Measurements from ENCODE around the gene LMF1.
"Not testable (repeated sequence)": the region's sequence is repeated elsewhere in the genome, so short reads cannot be mapped to it uniquely, and the experiment has no call there.

Gene LMF1

DNA sequence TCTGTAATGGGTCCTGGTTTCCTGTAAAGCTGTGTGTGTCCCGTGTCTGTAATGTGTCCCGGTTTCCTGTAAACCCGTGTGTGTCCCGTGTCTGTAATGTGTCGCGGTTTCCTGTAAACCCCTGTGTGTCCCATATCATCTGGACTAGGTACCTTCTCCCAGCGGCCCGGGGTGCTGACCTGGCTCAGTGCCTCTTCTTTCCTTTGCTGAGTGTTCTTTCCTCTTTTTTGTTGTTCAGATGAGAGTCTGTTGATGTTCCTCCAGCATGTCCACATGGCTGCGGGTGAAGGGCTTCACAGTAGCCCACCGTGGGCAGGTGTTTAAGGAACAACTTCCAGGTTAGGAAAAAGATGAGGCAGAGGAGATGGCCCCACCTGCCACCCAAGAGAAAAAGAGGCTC is 123.6 kb downstream of the LMF1 start:
- DNase-seq (ENCODE audit: low spot score) = no peak

DNA sequence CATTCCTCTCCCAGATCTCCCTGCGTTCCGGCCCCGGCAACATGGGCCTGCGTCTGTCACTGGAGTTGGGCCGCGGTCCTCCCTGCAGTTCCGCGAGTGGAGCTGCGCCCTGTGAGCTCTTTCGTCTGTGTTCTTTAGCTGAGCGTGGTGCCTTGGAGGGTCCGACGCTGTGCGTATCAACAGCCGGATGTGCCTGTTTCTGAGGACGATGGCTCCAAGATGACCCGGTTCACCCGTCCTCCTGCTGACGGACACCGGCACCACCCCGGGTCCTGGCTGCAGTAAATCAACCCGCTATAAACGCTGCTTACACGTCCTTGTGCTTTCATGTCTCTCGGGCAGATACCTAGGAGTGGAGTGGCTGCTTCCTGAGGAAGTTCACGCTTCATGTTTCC is 125.4 kb downstream of the LMF1 start:
- DNase-seq (ENCODE audit: low spot score) = no peak

DNA sequence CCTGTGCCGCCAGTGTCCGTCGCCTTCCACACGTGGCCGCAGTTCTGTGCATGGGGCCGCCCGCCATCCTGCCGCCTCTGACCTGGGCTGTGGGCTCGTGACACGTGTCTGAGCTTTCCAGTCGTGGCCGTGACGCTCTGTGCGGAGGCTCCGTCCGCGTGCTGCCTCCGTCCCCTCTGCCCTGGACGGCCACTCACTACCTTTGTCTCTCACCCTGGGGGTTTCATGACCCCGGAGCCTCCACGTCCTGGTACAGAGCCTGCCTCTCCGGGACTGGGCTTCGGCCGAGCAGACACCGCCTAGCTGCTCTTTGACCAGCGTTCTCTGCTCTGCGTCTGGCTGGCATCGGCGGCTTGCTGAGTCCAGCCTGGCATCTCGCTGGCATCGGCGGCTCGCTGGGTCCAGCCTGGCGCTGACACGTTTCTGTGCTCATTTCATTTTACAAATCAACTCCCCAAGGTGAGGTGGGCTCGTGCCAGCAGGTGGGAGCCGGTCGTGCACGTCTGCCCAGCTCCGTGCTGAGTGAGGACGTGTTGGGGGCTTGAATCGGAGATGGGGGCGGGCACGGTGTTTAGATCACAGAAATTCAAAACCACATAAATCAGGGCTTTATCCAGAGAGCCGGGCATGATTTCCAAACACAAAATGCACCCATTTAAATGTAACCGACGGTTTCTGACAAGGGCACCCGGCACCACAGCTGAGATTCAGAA is 126.0 kb downstream of the LMF1 start:
- no peak for DNase-seq (ENCODE audit: low spot score)

DNA sequence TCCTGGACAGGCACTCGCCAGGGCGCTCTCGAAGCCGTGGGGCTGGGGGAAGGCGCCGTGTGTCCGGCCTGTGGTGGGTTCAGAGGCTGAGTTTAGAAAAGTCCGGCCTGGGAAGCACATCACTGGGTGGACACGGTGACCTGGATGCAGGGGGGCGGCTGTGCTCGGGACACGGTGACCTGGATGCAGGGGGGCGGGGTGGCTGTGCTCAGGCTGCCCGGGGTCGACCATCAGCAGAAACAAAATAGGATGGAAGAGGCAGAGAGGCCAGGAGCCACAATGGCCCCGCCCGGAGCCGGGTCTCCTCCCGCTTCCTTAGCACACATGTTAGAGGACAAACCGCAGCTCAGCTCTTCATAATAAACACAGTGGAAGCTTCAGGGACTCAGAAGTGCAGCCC is 127.0 kb downstream of the LMF1 start:
- no peak for DNase-seq (ENCODE audit: low spot score)

DNA sequence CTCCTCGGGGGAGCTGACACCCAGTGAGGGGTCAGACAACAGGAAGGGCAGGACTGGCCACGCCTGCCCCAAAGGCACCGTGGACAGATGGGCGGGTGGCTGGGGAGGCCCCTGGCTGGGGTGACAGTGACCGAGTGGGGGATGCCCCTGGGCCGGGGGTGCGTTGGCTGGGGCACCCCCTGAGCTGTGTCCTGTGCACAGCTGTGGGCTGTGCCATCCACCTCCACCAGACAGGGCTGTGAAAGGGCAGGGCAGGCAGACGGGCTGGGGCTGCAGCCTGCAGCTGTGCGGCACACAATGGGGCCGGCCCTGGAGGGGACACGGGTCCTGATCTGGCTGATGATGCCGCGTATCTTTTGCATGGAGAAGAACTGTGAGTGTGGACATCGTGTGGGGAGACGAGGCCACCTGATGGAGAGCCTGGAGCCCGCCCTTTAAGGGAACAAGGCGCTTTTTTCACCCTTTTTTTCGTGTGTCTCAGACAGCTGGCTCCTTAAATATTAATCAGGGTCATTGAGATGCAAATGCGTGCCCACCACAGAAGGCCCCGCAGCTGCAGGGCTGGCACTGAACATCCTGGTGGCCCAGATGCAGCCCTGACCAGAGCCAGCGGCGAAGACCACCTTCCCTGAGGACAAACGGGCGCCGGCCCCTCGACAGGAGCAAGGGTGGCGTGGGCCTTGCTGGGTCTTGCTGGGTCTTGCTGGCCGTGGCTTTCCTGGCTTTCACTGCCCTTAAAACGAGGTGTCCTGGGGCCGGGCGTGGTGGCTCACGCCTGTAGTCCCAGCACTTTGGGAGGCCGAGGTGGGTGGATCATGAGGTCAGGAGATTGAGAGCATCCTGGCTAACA is 127.8 kb downstream of the LMF1 start:
- DNase-seq (ENCODE audit: low spot score) = no peak

DNA sequence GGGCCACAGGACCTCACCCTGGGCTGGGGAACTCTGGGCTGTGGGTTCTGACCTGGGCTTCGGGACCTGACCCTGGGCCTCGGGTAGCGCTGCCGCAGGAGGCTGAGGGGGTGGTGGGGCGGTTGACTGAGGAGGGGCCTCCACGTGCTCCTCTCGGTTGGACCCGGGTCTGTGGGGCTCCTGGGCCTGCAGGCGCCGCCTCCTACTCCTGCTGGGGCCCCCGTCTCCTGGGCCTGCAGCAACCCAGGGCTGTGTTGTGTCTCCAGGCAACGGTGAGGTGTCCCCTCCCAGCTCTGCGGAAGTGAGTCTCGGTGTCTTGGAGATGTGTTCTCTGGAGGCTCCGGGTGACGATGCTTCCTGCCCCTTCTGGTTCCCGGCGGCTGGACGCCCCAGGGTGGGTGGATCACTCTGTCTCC is 128.7 kb downstream of the LMF1 start:
- DNase-seq (ENCODE audit: low spot score) = no peak

DNA sequence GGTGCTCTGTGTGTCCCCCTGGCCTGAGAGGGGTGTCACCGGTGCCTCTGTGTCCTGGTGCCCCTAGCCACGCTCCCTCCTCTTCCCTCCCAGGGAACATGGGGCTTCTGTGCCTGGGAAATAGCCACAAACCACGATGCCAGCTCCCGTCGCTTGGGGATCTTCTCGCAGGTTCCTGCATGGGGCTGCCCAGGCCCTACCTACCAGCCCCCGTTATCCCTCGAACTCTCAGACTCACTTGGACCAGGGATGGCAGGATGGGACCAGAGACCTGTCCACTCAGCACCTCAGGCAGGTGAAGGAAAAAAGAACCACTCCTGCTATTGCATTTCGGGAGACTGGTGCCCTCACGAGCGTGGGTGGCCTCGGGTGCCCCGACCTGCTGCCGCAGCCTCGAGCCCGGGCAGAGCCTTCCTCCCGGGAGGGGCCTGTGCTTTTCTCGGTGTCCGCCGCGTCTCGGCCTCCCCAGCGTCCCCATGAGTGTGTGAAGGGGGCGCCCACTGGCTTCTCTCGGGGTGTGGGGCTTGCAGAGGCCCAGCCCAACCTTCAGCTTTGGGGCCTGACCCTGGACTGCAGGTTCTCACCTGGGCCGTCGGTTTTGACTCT is 129.2 kb downstream of the LMF1 start:
- DNase-seq (ENCODE audit: low spot score) = no peak

DNA sequence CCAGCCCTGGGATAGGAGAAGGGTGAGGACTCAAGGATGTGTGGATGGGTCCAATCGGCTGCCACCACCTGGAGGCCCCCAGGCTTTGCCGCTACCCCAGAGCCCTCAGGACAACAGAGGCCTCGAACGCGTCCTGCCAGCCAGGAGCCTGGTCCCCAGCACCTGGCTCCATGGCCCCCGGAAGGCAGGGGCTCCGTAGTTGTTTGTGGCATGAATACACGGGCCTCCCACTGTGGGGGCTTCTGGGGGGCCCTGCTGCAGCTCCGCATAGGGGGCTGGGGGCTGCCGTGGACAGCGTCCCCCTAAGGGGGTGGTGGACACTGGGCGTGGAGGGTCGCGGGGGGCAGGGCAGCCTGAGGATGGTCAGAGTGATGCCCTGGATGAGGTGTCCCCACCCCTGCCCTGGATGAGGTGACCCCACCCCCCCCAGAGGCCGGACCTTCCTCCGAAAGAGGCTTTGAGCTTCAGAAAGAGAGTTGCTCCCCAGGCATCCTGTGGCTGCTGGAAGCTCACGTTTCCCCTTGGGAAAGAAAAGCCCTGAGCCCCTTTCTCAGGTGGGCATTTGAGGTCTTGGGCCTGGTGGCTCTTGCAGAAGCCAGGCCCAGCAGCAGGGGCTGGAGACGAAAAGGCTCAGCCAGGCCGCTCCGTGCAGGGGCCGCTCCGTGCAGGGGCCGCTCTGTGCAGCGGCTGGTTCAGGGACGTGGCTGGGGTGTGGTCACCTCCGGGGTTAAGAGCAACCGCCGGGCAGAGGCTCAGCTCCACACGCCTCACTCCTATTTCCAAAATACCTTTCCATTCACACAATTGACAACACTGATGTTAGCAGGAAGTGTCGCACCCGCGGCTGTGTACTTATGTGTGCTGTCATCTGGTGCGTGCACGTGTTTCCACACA is 130.0 kb downstream of the LMF1 start:
- no peak for DNase-seq (ENCODE audit: low spot score)

DNA sequence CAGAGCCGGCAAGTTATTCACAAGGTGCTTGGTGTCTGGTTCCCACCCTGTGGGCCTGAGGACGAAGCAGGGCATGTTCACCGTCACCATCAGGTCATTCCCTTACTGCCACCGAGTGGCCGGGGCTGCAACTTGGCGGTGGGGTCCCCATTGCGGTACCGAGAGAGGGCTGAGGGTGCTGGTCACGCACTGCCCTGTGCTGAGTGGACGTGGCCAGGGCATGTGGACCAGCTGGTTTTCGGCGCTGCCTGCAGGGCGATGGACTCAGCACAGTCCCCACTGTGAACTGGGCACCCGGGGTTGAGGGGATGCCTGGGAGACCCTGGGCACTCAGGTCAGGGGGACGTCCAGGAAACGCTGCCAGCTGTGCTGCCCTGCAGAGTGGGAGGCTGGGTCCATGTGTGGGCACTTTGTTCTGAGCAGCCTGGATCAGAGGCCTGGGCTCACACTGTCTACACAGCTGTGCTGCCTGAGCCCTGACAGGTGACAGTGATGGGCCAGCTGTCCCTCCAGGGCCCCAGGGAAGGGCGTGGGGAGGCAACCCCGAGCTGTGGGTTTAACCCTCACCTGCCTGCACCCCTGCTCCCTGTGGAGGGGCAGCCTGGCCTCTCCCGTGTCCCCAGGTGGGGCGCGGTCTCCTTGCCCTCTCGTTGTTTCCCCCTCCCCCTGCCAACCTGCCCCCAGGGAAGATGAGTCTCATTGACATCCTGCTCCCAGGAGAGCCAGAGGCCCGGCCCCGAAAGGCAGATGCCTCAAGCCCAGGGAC is 131.0 kb downstream of the LMF1 start:
- DNase-seq (ENCODE audit: low spot score) = no peak

DNA sequence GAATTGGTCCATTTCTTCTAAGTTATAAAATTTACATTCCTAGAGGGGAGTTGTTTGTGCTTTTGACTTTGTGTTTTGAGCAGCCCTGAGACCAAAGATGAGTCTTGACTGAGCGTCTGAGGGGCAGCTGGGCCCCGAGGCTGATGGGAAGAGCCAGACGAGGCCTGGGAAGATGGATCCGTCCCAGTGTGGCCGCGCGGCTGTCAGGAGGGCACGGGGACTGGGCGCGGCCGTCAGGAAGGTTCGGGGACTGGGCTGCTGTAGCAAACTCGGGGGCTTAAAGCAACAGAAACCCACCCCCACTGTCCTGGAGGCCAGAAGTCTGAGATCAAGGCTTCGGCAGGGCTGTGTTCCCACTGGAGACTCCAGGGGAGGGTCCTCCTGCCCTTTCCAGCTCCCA is 132.0 kb downstream of the LMF1 start:
- DNase-seq (ENCODE audit: low spot score) = no peak

DNA sequence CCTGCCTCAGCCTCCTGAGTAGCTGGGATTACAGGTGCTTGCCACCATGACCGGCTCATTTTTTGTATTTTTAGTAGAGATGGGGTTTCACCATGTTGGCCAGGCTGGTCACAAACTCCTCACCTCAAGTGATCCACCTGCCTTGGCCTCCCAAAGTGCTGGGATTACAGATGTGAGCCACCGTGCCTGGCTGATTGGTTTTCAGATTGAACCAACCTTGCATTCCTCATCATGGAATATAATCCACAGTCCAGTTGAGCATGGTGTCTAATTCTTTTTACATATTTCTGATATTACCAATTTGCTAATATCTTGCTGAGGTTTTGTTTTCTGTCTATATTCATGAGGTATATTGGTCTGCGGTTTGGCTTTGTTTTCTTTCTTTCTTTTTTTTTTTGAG is 134.0 kb downstream of the LMF1 start:
- not testable (repeated sequence) for DNase-seq (ENCODE audit: low spot score)

DNA sequence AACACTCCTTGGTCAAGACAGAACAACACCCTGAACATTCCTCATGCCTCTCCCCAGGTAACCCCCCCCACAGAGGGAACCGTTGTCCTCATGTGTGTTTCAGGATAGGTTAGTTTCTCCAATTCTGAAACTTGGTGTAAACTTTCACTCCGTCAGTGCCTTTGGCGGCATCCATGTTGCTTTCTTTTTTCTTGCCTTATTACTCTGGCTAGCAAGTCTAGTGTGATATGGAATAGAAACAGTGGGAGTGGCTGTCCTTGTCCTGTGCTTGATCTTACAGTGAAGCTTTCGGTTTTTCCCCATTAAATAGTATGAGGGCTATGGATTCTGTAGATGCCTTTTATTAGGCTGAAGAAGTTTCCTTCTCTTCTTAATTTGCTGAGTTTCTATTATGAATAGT is 134.6 kb downstream of the LMF1 start:
- no peak for DNase-seq (ENCODE audit: low spot score)

DNA sequence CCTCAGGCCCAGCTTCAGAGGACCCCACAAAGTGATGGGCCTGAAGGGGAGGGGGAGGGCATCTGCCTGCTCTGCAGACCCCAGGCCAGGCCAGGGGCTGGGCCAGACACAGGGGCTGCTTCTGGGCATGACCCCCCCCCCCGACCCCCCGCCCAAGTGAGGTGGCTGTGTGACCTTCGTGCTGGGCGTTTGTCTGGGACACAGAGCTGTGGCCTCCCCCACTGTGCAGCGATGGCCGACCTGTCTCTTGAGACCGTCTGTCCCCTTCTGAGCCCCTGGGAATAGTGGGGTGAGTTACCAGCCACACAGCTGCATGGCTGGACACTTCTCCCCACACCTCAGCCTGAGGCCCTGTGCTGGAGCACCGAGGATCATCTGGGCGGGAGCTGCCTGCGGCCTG is 135.4 kb downstream of the LMF1 start:
- DNase-seq (ENCODE audit: low spot score) = no peak

DNA sequence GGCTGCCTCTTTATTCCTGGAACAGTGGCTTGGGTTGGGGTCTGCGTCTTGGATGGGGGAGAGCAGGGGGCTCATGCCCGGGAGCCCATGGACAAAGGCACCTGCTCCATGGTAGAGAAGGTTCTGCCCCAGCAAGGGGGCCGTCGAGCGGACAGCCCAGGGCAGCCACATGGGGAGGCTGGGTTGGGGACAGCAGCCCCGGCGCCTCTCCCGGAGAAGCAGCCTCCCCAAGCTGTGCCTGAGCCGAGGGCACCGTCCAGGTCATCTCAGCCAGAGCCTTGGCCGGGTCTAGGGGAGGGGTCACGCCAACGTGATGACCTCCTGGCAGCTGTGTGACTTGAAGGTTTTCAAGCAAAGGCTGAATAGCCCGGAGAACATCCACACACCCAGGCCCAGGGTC is 137.4 kb downstream of the LMF1 start:
- DNase-seq (ENCODE audit: low spot score) = no peak

DNA sequence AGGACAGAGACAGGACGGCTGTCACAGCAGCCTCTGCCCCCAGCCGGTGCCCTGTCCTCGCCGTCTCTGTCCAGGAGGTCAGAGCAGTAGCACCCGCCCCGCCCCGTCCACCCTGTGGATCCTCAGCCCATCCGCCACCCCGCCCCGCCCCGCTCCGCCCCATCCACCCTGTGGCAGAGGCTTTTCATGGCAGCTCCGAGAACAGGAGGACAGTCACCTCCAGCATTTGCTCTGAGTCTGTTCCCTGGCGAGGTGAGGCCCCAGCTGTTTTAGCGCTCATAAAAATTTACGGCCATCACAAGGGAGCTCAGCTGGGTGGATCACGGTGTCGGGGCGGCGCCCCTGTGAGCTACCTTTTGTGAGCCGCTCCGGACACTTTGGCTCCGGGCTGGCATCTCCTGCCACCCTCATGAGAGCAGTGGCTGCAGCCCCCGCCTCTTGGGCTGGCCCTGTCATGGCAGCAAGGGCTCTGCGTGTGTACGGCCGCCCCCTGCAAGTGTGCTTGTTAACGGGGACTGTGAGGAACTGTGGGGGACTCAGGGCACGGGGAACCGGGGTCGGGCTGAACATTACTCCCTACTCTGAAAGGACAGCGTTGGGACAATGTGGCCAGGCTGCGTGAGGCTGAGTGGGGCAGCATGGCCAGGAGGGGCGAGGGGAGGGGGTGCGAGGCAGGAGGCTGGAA is 138.0 kb downstream of the LMF1 start:
- DNase-seq (ENCODE audit: low spot score) = no peak

DNA sequence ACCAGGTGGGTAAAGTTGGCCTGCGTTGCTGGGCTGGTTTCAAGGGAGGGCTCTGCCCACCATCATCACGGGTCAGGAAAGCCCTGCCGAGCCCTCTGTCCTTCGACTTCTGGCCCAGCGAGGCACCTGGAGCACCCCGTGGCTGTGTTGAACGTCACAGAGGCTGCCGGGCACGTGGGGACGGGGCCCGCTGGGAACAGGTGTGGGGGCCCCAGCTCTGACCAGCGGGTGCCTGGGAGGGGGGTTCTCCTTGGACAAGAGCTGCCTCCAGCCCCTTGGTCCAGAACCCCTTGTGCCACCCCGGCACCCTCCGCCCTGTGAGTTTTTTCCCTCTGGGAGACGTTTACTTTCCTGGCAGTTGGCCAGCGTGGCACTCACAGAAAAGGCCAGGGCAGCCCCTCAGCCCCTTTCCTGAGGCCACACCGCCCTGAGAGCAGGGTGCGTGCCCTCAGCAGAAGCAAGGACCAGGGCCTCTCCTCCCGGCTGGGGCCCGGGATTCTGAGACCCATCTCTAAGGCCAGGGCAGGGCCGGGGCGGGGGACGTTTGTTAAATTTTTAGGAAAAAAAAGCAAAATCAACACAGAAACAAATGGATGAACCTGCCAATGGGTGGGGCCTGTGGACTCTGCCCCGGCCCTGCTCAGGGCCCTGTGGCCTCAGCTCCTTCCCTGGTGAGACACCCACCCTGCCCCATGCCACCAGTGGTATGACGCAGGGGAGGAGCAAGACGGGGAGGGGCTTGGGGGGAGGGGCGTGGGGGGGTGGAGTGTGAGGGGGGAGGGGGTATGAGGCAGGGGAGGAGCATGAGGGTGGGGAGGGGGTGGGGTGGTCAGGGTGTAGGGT is 139.0 kb downstream of the LMF1 start:
- no peak for DNase-seq (ENCODE audit: low spot score)

DNA sequence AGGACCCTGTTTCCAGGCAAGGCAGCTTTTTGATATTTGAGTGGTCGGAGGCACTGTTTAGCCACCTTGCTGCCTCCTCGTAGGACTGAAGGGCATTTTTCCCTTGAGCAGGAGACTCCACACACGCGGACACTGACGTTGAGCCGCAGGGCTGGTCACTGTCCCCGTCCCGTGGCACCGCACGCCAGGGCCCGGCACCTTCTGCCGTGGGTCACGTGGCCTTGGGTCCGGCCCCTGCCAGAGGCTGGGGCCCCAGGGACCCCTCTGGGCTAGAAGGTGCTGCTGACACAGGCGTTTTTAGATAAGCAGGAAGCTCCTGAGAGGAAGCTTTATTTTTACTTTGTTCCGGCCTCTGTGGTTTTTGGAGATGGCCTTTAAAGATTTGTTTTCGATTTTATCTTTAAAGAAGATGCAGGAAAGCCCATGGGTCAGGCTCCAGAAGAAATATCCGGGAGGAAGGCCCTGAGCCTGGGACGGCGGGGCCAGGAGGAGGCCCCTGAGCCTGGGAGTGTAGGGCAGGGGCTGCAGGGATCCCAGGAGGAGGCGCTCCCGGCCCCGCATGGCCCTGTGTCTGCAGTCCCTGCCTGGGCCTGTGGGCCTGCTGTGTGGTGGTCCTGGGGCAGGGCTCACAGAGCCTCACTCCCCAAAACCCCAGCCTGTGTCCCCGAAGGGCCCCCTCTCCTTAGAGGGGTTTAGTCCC is 139.8 kb downstream of the LMF1 start:
- DNase-seq (ENCODE audit: low spot score) = no peak

DNA sequence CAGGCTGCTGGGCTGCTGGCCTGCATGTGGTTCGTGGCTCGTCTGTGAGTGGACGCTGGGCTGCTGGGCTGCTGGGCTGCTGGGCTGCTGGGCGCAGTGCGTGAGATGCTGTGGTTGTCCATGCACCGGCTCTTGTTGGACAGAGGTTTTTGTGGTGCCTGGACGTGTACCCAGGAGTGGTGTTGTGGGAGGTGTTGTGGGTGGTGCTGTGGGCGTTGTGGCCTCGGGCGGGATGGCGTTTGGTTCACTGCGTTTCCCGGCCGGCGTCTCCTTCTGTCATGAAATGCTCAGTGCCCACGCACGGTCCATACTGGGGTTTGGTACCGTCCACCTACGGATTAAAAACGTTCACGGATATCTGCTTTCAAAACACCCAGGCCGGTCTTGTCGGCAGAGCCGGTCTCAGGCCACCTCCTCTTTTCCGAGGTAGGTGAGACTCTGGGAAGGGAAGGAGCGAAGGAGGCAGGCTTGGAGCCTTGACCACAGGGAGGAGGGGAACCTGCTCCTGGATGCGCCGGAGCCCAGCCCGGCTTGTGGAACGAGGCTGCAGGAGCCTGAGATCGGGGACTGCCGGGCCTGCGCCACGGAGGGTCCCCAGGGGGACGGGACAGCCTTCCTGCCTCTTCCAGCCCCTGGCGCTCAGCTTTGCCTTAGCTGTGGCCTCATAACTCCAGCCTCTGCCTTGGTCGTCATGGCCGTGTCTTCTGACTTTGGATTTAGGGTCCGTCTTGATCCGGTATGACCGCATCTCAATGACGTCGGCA is 140.5 kb downstream of the LMF1 start:
- DNase-seq (ENCODE audit: low spot score) = no peak

DNA sequence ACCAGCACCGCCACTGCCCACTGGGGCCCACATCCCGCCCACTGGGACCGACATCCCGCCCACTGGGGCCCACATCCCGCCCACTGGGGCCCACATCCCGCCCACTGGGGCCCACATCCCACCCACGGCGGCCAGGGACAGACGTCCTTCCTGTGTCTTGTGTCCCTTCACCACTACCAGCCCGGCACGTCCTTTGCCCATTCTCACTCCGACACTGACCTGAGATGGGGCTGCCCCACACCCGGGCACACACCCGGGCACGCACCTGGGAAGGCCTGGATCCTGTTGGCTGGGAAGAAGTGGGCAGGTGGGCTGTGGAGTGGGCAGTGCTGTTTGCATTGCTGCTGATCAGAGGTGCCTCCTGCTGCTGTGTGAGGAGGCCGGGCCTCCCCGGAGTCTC is 141.9 kb downstream of the LMF1 start:
- no peak for DNase-seq (ENCODE audit: low spot score)
